Mesodermal cell (in vitro differentiated cells): ENCODE results near the gene CILP2.

ENCODE experiments used
- H3K27ac ChIP-seq: 2 replicates; pipeline ENCODE4 v1.7.0; 2013; ENCODE audit warnings: mild to moderate bottlenecking, low read depth, low read length, moderate library complexity; ENCODE audit not compliant: severe bottlenecking
- H3K36me3 ChIP-seq: 2 replicates; pipeline ENCODE4 v1.7.1; 2013; ENCODE audit warnings: mild to moderate bottlenecking, low read length, moderate library complexity; ENCODE audit not compliant: control insufficient read depth, insufficient read depth
- H3K4me1 ChIP-seq: one replicate; pipeline ENCODE4 v1.7.1; 2013; ENCODE audit warnings: mild to moderate bottlenecking, low read length; ENCODE audit not compliant: insufficient read depth, control insufficient read depth, poor library complexity, severe bottlenecking
- H3K4me3 ChIP-seq: 2 replicates; pipeline ENCODE4 v1.7.0; 2013; ENCODE audit warnings: low read length, control low read depth, mild to moderate bottlenecking; ENCODE audit not compliant: insufficient read depth, poor library complexity, severe bottlenecking; ENCODE audit errors: extremely low read depth
- H3K9me3 ChIP-seq: 2 replicates; pipeline ENCODE4 v1.7.1; 2013; ENCODE audit warnings: mild to moderate bottlenecking, low read length, moderate library complexity; ENCODE audit not compliant: control insufficient read depth
- WGBS, 2 experiments: methylation state at CpG; one replicate each; pipeline ENCODE4 v1.1.5; 2013; ENCODE audit warnings: missing lambda C conversion rate in 2 of 2; ENCODE audit not compliant: insufficient coverage in 2 of 2; 5-methylcytosine and 5-hydroxymethylcytosine counted together

Gene CILP2

GRCh38 chr19:19578252-19578651, 40.2 kb downstream of the CILP2 start:
- WGBS, 2 experiments: 91 to 98% methylated on average over 5 of the region's 6 CpGs
- no peaks in the 10 kb centered on the region for H3K4me1 ChIP-seq
- H3K36me3 ChIP-seq: no peaks in the 10 kb centered on the region
- H3K9me3 ChIP-seq: no peaks in the 10 kb centered on the region
- no peak overlapping the region for H3K4me3 ChIP-seq
- no peak overlapping the region for H3K27ac ChIP-seq

GRCh38 chr19:19579533-19580361, 41.7 kb downstream of the CILP2 start:
- Histone ChIP-seq H3K9me3 (no peaks in the 10 kb centered on the region), H3K36me3 (no peaks in the 10 kb centered on the region), H3K27ac (no peak overlapping the region), H3K4me1 (no peaks in the 10 kb centered on the region), H3K4me3 (no peak overlapping the region)
- 90 to 93% methylated on average over 19 to 22 of the region's 25 CpGs for WGBS, 2 experiments

- Histone ChIP-seq H3K27ac (no peak overlapping the region), H3K36me3 (no peaks in the 10 kb centered on the region), H3K9me3 (no peaks in the 10 kb centered on the region), H3K4me1 (no peaks in the 10 kb centered on the region), H3K4me3 (no peak overlapping the region)
- WGBS, 2 experiments: 95 to 100% methylated on average over 3 to 4 of the region's 4 CpGs
Observed at GRCh38 chr19:19580418-19580817, 42.4 kb downstream of the CILP2 start.

GRCh38 chr19:19581391-19581790, 43.3 kb downstream of the CILP2 start:
- no peaks in the 10 kb centered on the region for H3K9me3 ChIP-seq
- no peaks in the 10 kb centered on the region for H3K4me1 ChIP-seq
- WGBS, 2 experiments: 97 to 98% methylated on average over 12 to 13 of the region's 13 CpGs
- H3K4me3 ChIP-seq: no peak overlapping the region
- no peaks in the 10 kb centered on the region for H3K36me3 ChIP-seq
- no peak overlapping the region for H3K27ac ChIP-seq

- 85 to 87% methylated on average over 2 to 6 of the region's 6 CpGs for WGBS, 2 experiments
- Histone ChIP-seq H3K4me1 (no peaks in the 10 kb centered on the region), H3K36me3 (no peaks in the 10 kb centered on the region), H3K4me3 (no peak overlapping the region), H3K27ac (no peak overlapping the region), H3K9me3 (no peaks in the 10 kb centered on the region)
Observed at GRCh38 chr19:19582471-19582870, 44.4 kb downstream of the CILP2 start.

GRCh38 chr19:19584356-19584755, 46.3 kb downstream of the CILP2 start:
- H3K36me3 ChIP-seq: no peaks in the 10 kb centered on the region
- no peaks in the 10 kb centered on the region for H3K4me1 ChIP-seq
- WGBS, 2 experiments: 60 to 87% methylated on average over 1 to 5 of the region's 6 CpGs
- H3K9me3 ChIP-seq: no peaks in the 10 kb centered on the region
- no peak overlapping the region for H3K27ac ChIP-seq
- no peak overlapping the region for H3K4me3 ChIP-seq

- WGBS, 2 experiments: 95 to 100% methylated on average over 2 to 3 of the region's 5 CpGs
Observed at GRCh38 chr19:19587771-19588170, 49.7 kb downstream of the CILP2 start.

GRCh38 chr19:19588546-19588945, 50.5 kb downstream of the CILP2 start:
- Histone ChIP-seq H3K9me3 (no peaks in the 10 kb centered on the region), H3K4me1 (peaks cover 13% of the 10 kb centered on the region), H3K27ac (no peak overlapping the region), H3K36me3 (no peaks in the 10 kb centered on the region), H3K4me3 (no peak overlapping the region)
- WGBS, 2 experiments: 82% methylated on average over 2 of the region's 2 CpGs; no CpG with 5 or more reads in 1 of the 2 experiments

More at GRCh38 chr19:19587771-19588170, 49.7 kb downstream of the CILP2 start:
- H3K27ac ChIP-seq: no peak overlapping the region
- no peak overlapping the region for H3K4me3 ChIP-seq
- no peaks in the 10 kb centered on the region for H3K9me3 ChIP-seq
- no peaks in the 10 kb centered on the region for H3K36me3 ChIP-seq
- H3K4me1 ChIP-seq: peaks cover 13% of the 10 kb centered on the region

GRCh38 chr19:19591133-19591825, 53.2 kb downstream of the CILP2 start:
- Histone ChIP-seq H3K9me3 (no peaks in the 10 kb centered on the region), H3K36me3 (no peaks in the 10 kb centered on the region), H3K4me1 (peaks cover 13% of the 10 kb centered on the region), H3K27ac (peak overlapping the region; percentile 1), H3K4me3 (no peak overlapping the region)
- WGBS, 2 experiments: 54 to 64% methylated on average over 11 to 12 of the region's 13 CpGs

GRCh38 chr19:19592690-19593089, 54.6 kb downstream of the CILP2 start:
- no peak overlapping the region for H3K27ac ChIP-seq
- H3K36me3 ChIP-seq: no peaks in the 10 kb centered on the region
- no peaks in the 10 kb centered on the region for H3K9me3 ChIP-seq
- WGBS, 2 experiments: 97 to 100% methylated on average over 3 to 10 of the region's 10 CpGs
- peaks cover 13% of the 10 kb centered on the region for H3K4me1 ChIP-seq
- H3K4me3 ChIP-seq: no peak overlapping the region

- WGBS, 2 experiments: 100% methylated on average over 2 to 4 of the region's 4 CpGs
- H3K27ac ChIP-seq: no peak overlapping the region
- H3K36me3 ChIP-seq: no peaks in the 10 kb centered on the region
- H3K9me3 ChIP-seq: no peaks in the 10 kb centered on the region
- peaks cover 13% of the 10 kb centered on the region for H3K4me1 ChIP-seq
- no peak overlapping the region for H3K4me3 ChIP-seq
Observed at GRCh38 chr19:19594381-19594780, 56.3 kb downstream of the CILP2 start.
